ENCODE data around the gene USP54.

Gene USP54

GRCh38 chr10:73554721-73555120, 36.4 kb downstream of the USP54 start:
- H3K9me3 ChIP-seq (ENCODE audit: control insufficient read depth in 1 of 2, low read length in 2 of 2), result no peaks in the 10 kb centered on the region
- no peak overlapping the region for H3K27ac ChIP-seq (ENCODE audit: low read length)
- no peak overlapping the region for H3K4me3 ChIP-seq (ENCODE audit: low read depth in 1 of 2, low read length in 2 of 2)
- no peaks in the 10 kb centered on the region for H3K36me3 ChIP-seq (ENCODE audit: control insufficient read depth in 1 of 2, insufficient read depth in 2 of 2, low read length in 2 of 2)
- no peaks in the 10 kb centered on the region for H3K4me1 ChIP-seq (ENCODE audit: control insufficient read depth in 1 of 2, insufficient read depth in 2 of 2, low read length in 2 of 2)
- H3K27me3 ChIP-seq (ENCODE audit: low read depth, low read length), result no peaks in the 10 kb centered on the region

- no peak overlapping the region for H3K4me3 ChIP-seq (ENCODE audit: low read depth in 1 of 2, low read length in 2 of 2)
- no peaks in the 10 kb centered on the region for H3K4me1 ChIP-seq (ENCODE audit: control insufficient read depth in 1 of 2, insufficient read depth in 2 of 2, low read length in 2 of 2)
- H3K36me3 ChIP-seq (ENCODE audit: control insufficient read depth in 1 of 2, insufficient read depth in 2 of 2, low read length in 2 of 2), result no peaks in the 10 kb centered on the region
- no peaks in the 10 kb centered on the region for H3K27me3 ChIP-seq (ENCODE audit: low read depth, low read length)
- no peaks in the 10 kb centered on the region for H3K9me3 ChIP-seq (ENCODE audit: control insufficient read depth in 1 of 2, low read length in 2 of 2)
- no peak overlapping the region for H3K27ac ChIP-seq (ENCODE audit: low read length)
These were observed 37.4 kb downstream of the USP54 start for GRCh38 chr10:73553761-73554160.

- Histone ChIP-seq H3K4me1 (ENCODE audit: control insufficient read depth in 1 of 2, insufficient read depth in 2 of 2, low read length in 2 of 2) (no peaks in the 10 kb centered on the region), H3K27me3 (ENCODE audit: low read depth, low read length) (no peaks in the 10 kb centered on the region), H3K4me3 (ENCODE audit: low read depth in 1 of 2, low read length in 2 of 2) (no peak overlapping the region), H3K36me3 (ENCODE audit: control insufficient read depth in 1 of 2, insufficient read depth in 2 of 2, low read length in 2 of 2) (no peaks in the 10 kb centered on the region), H3K9me3 (ENCODE audit: control insufficient read depth in 1 of 2, low read length in 2 of 2) (no peaks in the 10 kb centered on the region), H3K27ac (ENCODE audit: low read length) (no peak overlapping the region)
These were observed 38.1 kb downstream of the USP54 start for GRCh38 chr10:73552819-73553715.

GRCh38 chr10:73551515-73551914, 39.6 kb downstream of the USP54 start:
- Histone ChIP-seq H3K4me3 (ENCODE audit: low read depth in 1 of 2, low read length in 2 of 2) (no peak overlapping the region), H3K9me3 (ENCODE audit: control insufficient read depth in 1 of 2, low read length in 2 of 2) (no peaks in the 10 kb centered on the region), H3K36me3 (ENCODE audit: control insufficient read depth in 1 of 2, insufficient read depth in 2 of 2, low read length in 2 of 2) (no peaks in the 10 kb centered on the region), H3K27me3 (ENCODE audit: low read depth, low read length) (no peaks in the 10 kb centered on the region), H3K4me1 (ENCODE audit: control insufficient read depth in 1 of 2, insufficient read depth in 2 of 2, low read length in 2 of 2) (no peaks in the 10 kb centered on the region), H3K27ac (ENCODE audit: low read length) (no peak overlapping the region)

- H3K36me3 ChIP-seq (ENCODE audit: control insufficient read depth in 1 of 2, insufficient read depth in 2 of 2, low read length in 2 of 2), result peaks cover 10 to 23% of the 10 kb centered on the region in 2 donors
- H3K4me1 ChIP-seq (ENCODE audit: control insufficient read depth in 1 of 2, insufficient read depth in 2 of 2, low read length in 2 of 2), result no peaks in the 10 kb centered on the region
- H3K9me3 ChIP-seq (ENCODE audit: control insufficient read depth in 1 of 2, low read length in 2 of 2), result no peaks in the 10 kb centered on the region
- no peak overlapping the region for H3K27ac ChIP-seq (ENCODE audit: low read length)
- H3K27me3 ChIP-seq (ENCODE audit: low read depth, low read length), result no peaks in the 10 kb centered on the region
- H3K4me3 ChIP-seq (ENCODE audit: low read depth in 1 of 2, low read length in 2 of 2), result no peak overlapping the region
These were observed 45.8 kb downstream of the USP54 start for GRCh38 chr10:73545357-73545756.

GRCh38 chr10:73537709-73538108, 53.4 kb downstream of the USP54 start:
- Histone ChIP-seq H3K4me3 (ENCODE audit: low read depth in 1 of 2, low read length in 2 of 2) (no peak overlapping the region), H3K36me3 (ENCODE audit: control insufficient read depth in 1 of 2, insufficient read depth in 2 of 2, low read length in 2 of 2) (peaks cover 18 to 34% of the 10 kb centered on the region in 2 donors), H3K27me3 (ENCODE audit: low read depth, low read length) (no peaks in the 10 kb centered on the region), H3K4me1 (ENCODE audit: control insufficient read depth in 1 of 2, insufficient read depth in 2 of 2, low read length in 2 of 2) (no peaks in the 10 kb centered on the region), H3K9me3 (ENCODE audit: control insufficient read depth in 1 of 2, low read length in 2 of 2) (no peaks in the 10 kb centered on the region), H3K27ac (ENCODE audit: low read length) (no peak overlapping the region)

- Histone ChIP-seq H3K27ac (ENCODE audit: low read length) (no peak overlapping the region), H3K36me3 (ENCODE audit: control insufficient read depth in 1 of 2, insufficient read depth in 2 of 2, low read length in 2 of 2) (peaks cover 18 to 30% of the 10 kb centered on the region in 2 donors), H3K9me3 (ENCODE audit: control insufficient read depth in 1 of 2, low read length in 2 of 2) (no peaks in the 10 kb centered on the region), H3K4me3 (ENCODE audit: low read depth in 1 of 2, low read length in 2 of 2) (no peak overlapping the region), H3K4me1 (ENCODE audit: control insufficient read depth in 1 of 2, insufficient read depth in 2 of 2, low read length in 2 of 2) (no peaks in the 10 kb centered on the region), H3K27me3 (ENCODE audit: low read depth, low read length) (no peaks in the 10 kb centered on the region)
These were observed 53.9 kb downstream of the USP54 start for GRCh38 chr10:73537288-73537687.

- Histone ChIP-seq H3K4me1 (ENCODE audit: control insufficient read depth in 1 of 2, insufficient read depth in 2 of 2, low read length in 2 of 2) (no peaks in the 10 kb centered on the region), H3K27ac (ENCODE audit: low read length) (no peak overlapping the region), H3K27me3 (ENCODE audit: low read depth, low read length) (no peaks in the 10 kb centered on the region), H3K9me3 (ENCODE audit: control insufficient read depth in 1 of 2, low read length in 2 of 2) (no peaks in the 10 kb centered on the region), H3K4me3 (ENCODE audit: low read depth in 1 of 2, low read length in 2 of 2) (no peak overlapping the region), H3K36me3 (ENCODE audit: control insufficient read depth in 1 of 2, insufficient read depth in 2 of 2, low read length in 2 of 2) (peaks cover 7 to 13% of the 10 kb centered on the region in 2 donors)
These were observed 56.3 kb downstream of the USP54 start for GRCh38 chr10:73534857-73535256.

- Histone ChIP-seq H3K4me1 (ENCODE audit: control insufficient read depth in 1 of 2, insufficient read depth in 2 of 2, low read length in 2 of 2) (no peaks in the 10 kb centered on the region), H3K36me3 (ENCODE audit: control insufficient read depth in 1 of 2, insufficient read depth in 2 of 2, low read length in 2 of 2) (peaks cover 8 to 20% of the 10 kb centered on the region in 2 donors), H3K27ac (ENCODE audit: low read length) (no peak overlapping the region), H3K9me3 (ENCODE audit: control insufficient read depth in 1 of 2, low read length in 2 of 2) (no peaks in the 10 kb centered on the region), H3K4me3 (ENCODE audit: low read depth in 1 of 2, low read length in 2 of 2) (no peak overlapping the region), H3K27me3 (ENCODE audit: low read depth, low read length) (no peaks in the 10 kb centered on the region)
These were observed 61.9 kb downstream of the USP54 start for GRCh38 chr10:73529089-73529832.

- H3K9me3 ChIP-seq (ENCODE audit: control insufficient read depth in 1 of 2, low read length in 2 of 2), result no peaks in the 10 kb centered on the region
- no peaks in the 10 kb centered on the region for H3K4me1 ChIP-seq (ENCODE audit: control insufficient read depth in 1 of 2, insufficient read depth in 2 of 2, low read length in 2 of 2)
- H3K27ac ChIP-seq (ENCODE audit: low read length), result no peak overlapping the region
- no peak overlapping the region for H3K4me3 ChIP-seq (ENCODE audit: low read depth in 1 of 2, low read length in 2 of 2)
- H3K27me3 ChIP-seq (ENCODE audit: low read depth, low read length), result no peaks in the 10 kb centered on the region
- H3K36me3 ChIP-seq (ENCODE audit: control insufficient read depth in 1 of 2, insufficient read depth in 2 of 2, low read length in 2 of 2), result peaks cover 13 to 56% of the 10 kb centered on the region in 2 donors
These were observed 68.9 kb downstream of the USP54 start for GRCh38 chr10:73522263-73522662.

- Histone ChIP-seq H3K27me3 (ENCODE audit: low read depth, low read length) (no peaks in the 10 kb centered on the region), H3K27ac (ENCODE audit: low read length) (no peak overlapping the region), H3K9me3 (ENCODE audit: control insufficient read depth in 1 of 2, low read length in 2 of 2) (no peaks in the 10 kb centered on the region), H3K4me1 (ENCODE audit: control insufficient read depth in 1 of 2, insufficient read depth in 2 of 2, low read length in 2 of 2) (no peaks in the 10 kb centered on the region), H3K36me3 (ENCODE audit: control insufficient read depth in 1 of 2, insufficient read depth in 2 of 2, low read length in 2 of 2) (peaks cover 13 to 62% of the 10 kb centered on the region in 2 donors), H3K4me3 (ENCODE audit: low read depth in 1 of 2, low read length in 2 of 2) (no peak overlapping the region)
These were observed 71.8 kb downstream of the USP54 start for GRCh38 chr10:73519336-73519735.

Measured in muscle layer of duodenum (tissue), 2 donors.